NCI-H128 (cell line): ENCODE results near the gene STAB2.
A peak's percentile ranks its signal among the peaks of the same experiment; 100 is the strongest.

ENCODE experiments used
- DNase-seq: peaks from one replicate; lab custom pipeline; 2025; ENCODE audit not compliant: unreplicated experiment; lab: John Stamatoyannopoulos, UW

STAB2 gene

GRCh38 chr12:103778781-103779180 lies 191.7 kb downstream of the STAB2 start:
- DNase-seq: no peak

GRCh38 chr12:103779410-103780092 lies 192.5 kb downstream of the STAB2 start:
- no peak for DNase-seq

GRCh38 chr12:103780093-103780440 lies 193.0 kb downstream of the STAB2 start:
- no peak for DNase-seq

- DNase-seq: no peak
These were observed 193.9 kb downstream of the STAB2 start for GRCh38 chr12:103780992-103781391.

GRCh38 chr12:103782399-103782798 lies 195.3 kb downstream of the STAB2 start:
- DNase-seq: no peak

GRCh38 chr12:103783744-103784664 lies 196.9 kb downstream of the STAB2 start:
- no peak for DNase-seq

- DNase-seq: no peak
These were observed 198.4 kb downstream of the STAB2 start for GRCh38 chr12:103785243-103786031.

- DNase-seq: no peak
These were observed 199.1 kb downstream of the STAB2 start for GRCh38 chr12:103786201-103786600.

- no peak for DNase-seq
These were observed 204.4 kb downstream of the STAB2 start for GRCh38 chr12:103791350-103791920.

- no peak for DNase-seq
These were observed 206.0 kb downstream of the STAB2 start for GRCh38 chr12:103793046-103793445.

GRCh38 chr12:103793512-103794045 lies 206.5 kb downstream of the STAB2 start:
- DNase-seq: no peak

- DNase-seq: no peak
These were observed 207.5 kb downstream of the STAB2 start for GRCh38 chr12:103794309-103795213.

GRCh38 chr12:103798586-103798985 lies 211.5 kb downstream of the STAB2 start:
- DNase-seq: no peak

- DNase-seq: no peak
These were observed 212.4 kb downstream of the STAB2 start for GRCh38 chr12:103799504-103799856.

GRCh38 chr12:103799857-103800771 lies 213.0 kb downstream of the STAB2 start:
- peak; percentile 77 for DNase-seq

- no peak for DNase-seq
These were observed 214.9 kb downstream of the STAB2 start for GRCh38 chr12:103801709-103802585.

GRCh38 chr12:103802586-103802886 lies 215.5 kb downstream of the STAB2 start:
- no peak for DNase-seq

- DNase-seq: no peak
These were observed 216.8 kb downstream of the STAB2 start for GRCh38 chr12:103803847-103804246.
